Measurements from ENCODE around the gene ABCC1. TPM values are rescaled to one million over a fixed set of nuclear protein-coding genes. Genes with fewer than 3 reads are reported as not detected.

ABCC1 gene
- total RNA-seq, 1 donor from 2014 or later = 17.0 TPM

DNA sequence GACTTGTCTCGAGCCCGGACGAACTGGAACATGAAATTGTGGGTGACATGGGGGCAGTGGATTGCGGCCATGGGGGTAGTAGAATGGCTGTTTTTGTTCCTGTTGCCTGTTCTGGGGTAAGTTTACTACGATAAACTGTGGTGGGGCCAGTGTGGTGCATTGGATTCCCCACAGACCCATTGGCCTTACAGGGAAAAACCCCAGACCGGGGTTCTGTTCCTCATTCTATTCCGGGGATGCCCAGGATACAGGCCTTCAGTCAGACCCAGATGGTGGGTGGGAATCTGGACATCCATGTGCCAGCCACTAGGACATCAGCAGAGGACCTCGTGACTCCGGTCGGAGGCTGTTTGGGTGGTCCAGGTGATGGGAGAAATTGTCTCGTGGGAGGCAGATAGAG lies 88.1 kb downstream of the ABCC1 start:
- intact Hi-C loops (cut with micrococcal nuclease) = no loop called here
- H3K36me3 ChIP-seq = peaks cover 56% of the 10 kb centered on the region
- no peaks in the 10 kb centered on the region for H3K9me3 ChIP-seq (replicated peaks)
- H3K4me1 ChIP-seq = peaks cover 13% of the 10 kb centered on the region
- no peak overlapping the region for H3K27ac ChIP-seq (replicated peaks)
- no peak overlapping the region for H3K4me3 ChIP-seq
- H3K27me3 ChIP-seq (ENCODE audit: low read depth) = no peaks in the 10 kb centered on the region
- DNase-seq = no peak
- TF ChIP-seq, protein P1, sequence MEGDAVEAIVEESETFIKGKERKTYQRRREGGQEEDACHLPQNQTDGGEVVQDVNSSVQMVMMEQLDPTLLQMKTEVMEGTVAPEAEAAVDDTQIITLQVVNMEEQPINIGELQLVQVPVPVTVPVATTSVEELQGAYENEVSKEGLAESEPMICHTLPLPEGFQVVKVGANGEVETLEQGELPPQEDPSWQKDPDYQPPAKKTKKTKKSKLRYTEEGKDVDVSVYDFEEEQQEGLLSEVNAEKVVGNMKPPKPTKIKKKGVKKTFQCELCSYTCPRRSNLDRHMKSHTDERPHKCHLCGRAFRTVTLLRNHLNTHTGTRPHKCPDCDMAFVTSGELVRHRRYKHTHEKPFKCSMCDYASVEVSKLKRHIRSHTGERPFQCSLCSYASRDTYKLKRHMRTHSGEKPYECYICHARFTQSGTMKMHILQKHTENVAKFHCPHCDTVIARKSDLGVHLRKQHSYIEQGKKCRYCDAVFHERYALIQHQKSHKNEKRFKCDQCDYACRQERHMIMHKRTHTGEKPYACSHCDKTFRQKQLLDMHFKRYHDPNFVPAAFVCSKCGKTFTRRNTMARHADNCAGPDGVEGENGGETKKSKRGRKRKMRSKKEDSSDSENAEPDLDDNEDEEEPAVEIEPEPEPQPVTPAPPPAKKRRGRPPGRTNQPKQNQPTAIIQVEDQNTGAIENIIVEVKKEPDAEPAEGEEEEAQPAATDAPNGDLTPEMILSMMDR (IDR thresholded peaks at IDR 0.05; ENCODE audit: borderline replicate concordance) = no peak

DNA sequence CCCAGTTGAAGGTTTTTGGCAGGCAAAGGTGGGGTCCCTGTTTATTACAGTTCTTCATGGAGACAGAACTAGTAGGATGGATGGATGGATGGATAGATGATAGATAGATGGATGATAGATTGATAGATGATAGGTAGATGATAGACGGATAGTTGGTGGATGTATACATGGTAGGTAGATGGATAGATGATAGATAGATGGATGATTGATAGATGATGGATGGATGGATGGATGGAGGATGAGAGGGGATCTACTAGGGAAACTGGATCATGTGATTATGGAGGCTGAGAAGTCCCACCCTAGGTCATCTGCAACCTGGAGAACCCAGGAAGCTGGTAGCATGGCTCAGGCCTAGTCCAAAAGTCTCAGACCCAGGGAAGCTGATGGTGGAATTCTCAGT lies 88.6 kb downstream of the ABCC1 start:
- no peaks in the 10 kb centered on the region for H3K27me3 ChIP-seq (ENCODE audit: low read depth)
- peaks cover 56% of the 10 kb centered on the region for H3K36me3 ChIP-seq
- TF ChIP-seq, protein P1 (IDR thresholded peaks at IDR 0.05; ENCODE audit: borderline replicate concordance) = no peak
- H3K4me3 ChIP-seq = no peak overlapping the region
- H3K27ac ChIP-seq (replicated peaks) = no peak overlapping the region
- intact Hi-C loops (cut with micrococcal nuclease) = no loop called here
- no peak for DNase-seq
- peaks cover 16% of the 10 kb centered on the region for H3K4me1 ChIP-seq
- H3K9me3 ChIP-seq (replicated peaks) = no peaks in the 10 kb centered on the region

DNA sequence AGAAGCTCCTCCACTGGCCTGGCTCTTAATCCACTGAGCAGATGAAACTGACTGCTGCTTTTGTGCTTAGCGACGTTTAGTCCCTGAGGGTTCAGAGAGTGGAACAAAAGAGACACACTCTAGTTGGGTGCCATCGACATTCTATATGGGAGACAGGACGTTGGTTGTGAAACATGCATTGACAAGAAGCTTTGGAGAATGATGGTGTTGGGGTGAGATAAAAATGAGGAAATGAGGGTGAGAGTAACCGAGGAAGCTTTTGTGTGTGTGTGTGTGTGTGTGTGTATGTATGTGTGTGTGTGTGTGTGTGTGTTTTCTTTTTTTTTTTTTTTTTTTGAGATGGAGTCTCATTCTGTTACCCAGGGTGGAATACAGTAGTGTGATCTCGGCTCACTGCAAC lies 89.5 kb downstream of the ABCC1 start:
- Histone ChIP-seq H3K4me3 (no peak overlapping the region), H3K9me3 (replicated peaks) (no peaks in the 10 kb centered on the region), H3K4me1 (peaks cover 12% of the 10 kb centered on the region), H3K36me3 (peaks cover 50% of the 10 kb centered on the region), H3K27me3 (ENCODE audit: low read depth) (no peaks in the 10 kb centered on the region), H3K27ac (replicated peaks) (no peak overlapping the region)
- intact Hi-C loops (cut with micrococcal nuclease) = no loop called here
- TF ChIP-seq, protein P1 (IDR thresholded peaks at IDR 0.05; ENCODE audit: borderline replicate concordance) = no peak
- DNase-seq = no peak

DNA sequence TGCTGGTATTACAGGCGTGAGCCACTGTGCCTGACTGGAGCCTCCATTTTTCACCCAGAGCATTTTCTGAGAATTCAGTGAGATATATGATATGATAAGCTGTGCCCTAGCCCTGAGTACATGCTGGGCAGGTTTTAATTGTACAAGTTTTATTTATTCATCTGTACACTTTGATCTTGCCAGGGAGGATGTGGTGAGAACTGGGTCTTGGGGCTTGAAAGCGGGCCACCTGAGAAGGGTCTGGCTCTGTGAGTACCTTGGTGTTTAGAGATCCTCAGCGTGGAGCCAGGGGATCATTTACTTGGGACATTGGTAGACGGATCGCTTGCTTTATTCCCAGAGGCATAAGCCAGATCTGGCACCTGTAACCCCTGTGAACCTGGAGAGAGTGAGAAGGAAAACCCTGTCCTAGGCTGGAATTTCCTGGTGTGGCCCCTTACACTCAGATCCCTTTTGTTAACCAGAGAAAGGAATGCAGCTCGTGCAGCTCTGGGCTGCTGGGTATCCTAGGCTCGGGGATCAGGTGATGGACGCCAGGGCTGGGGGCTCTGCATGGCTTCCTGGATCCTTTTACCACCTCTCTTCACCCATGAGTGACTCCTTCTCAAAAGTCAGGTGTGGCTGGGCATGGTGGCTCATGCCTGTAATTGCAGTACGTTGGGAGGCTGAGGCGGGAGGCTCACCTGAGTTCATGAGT lies 91.9 kb downstream of the ABCC1 start:
- Histone ChIP-seq H3K9me3 (replicated peaks) (no peaks in the 10 kb centered on the region), H3K36me3 (peaks cover 62% of the 10 kb centered on the region), H3K4me1 (peaks cover 22% of the 10 kb centered on the region), H3K27ac (replicated peaks) (peak overlapping the region; percentile 66), H3K4me3 (no peak overlapping the region), H3K27me3 (ENCODE audit: low read depth) (no peaks in the 10 kb centered on the region)
- intact Hi-C loops (cut with micrococcal nuclease) = no loop called here
- no peak for DNase-seq
- TF ChIP-seq, protein P1 (IDR thresholded peaks at IDR 0.05; ENCODE audit: borderline replicate concordance) = no peak

DNA sequence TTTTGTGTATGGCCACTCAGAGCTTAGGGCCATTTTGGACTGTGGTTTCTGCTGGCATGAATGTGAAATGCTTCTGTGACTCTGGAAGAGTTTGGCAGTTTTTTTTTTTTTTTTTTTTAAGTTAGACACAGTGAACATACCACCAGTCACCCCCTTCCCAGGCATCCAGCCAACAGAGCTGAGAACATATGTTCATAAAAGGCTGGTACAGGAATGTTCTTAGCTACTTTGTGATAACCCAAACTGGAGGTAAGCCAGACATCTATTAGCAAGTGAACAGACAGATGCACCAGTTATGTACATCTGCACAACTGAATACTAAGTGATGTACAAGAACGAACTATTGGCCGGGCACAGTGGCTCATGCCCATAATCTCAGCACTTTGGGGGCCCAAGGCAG lies 92.7 kb downstream of the ABCC1 start:
- intact Hi-C loops (cut with micrococcal nuclease) = no loop called here
- H3K27ac ChIP-seq (replicated peaks) = peak overlapping the region; percentile 66
- peaks cover 22% of the 10 kb centered on the region for H3K4me1 ChIP-seq
- no peaks in the 10 kb centered on the region for H3K9me3 ChIP-seq (replicated peaks)
- peak; percentile 53 for DNase-seq
- TF ChIP-seq, protein P1 (IDR thresholded peaks at IDR 0.05; ENCODE audit: borderline replicate concordance) = no peak
- no peak overlapping the region for H3K4me3 ChIP-seq
- no peaks in the 10 kb centered on the region for H3K27me3 ChIP-seq (ENCODE audit: low read depth)
- peaks cover 62% of the 10 kb centered on the region for H3K36me3 ChIP-seq

Measured in left ventricle myocardium inferior (tissue), 1 donor.